AG08396 (cell line): ENCODE results near the gene PRR22.
A peak's percentile ranks its signal among the peaks of the same experiment; 100 is the strongest.

Source experiments
- DNase-seq: peaks from one replicate; pipeline ENCODE4 v3.0.0; 2012; ENCODE audit warnings: low spot score, mixed read lengths

Gene PRR22

GRCh38 chr19:5784581-5785147 is at the start of gene PRR22:
Gene PRR22, minus strand, starts transcription at chr19:5784746. Its CDS starts 86 bp downstream, at chr19:5784660.
- no peak for DNase-seq

- no peak for DNase-seq
These were observed 48.1 kb upstream of the PRR22 start for GRCh38 chr19:5832527-5833216.

GRCh38 chr19:5832061-5832460 is 47.5 kb upstream of the PRR22 start:
- DNase-seq: no peak

DNA sequence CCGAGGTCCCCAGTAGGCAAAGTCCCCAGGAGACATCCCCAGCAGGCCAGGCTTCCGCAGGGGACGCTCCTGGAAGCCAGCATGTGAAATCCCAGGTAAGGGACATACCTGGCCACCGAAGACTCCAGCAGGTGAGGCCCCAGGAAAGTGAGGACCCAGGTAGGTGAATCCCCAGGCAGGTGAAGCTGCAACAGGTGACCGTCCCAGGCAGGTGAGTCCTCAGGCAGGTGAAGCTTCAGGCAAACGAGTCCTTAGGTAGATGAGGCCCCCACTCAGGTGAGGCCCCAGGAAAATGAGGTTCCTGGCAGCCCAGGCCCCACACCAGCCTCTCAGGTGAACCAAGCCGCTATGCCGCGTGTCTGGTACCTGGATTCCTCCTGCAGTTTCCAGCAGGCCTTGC is 46.6 kb upstream of the PRR22 start:
- DNase-seq: no peak

- DNase-seq: no peak
These were observed 45.2 kb upstream of the PRR22 start for GRCh38 chr19:5829567-5830310.

GRCh38 chr19:5828661-5829566 is 44.4 kb upstream of the PRR22 start:
- no peak for DNase-seq

DNA sequence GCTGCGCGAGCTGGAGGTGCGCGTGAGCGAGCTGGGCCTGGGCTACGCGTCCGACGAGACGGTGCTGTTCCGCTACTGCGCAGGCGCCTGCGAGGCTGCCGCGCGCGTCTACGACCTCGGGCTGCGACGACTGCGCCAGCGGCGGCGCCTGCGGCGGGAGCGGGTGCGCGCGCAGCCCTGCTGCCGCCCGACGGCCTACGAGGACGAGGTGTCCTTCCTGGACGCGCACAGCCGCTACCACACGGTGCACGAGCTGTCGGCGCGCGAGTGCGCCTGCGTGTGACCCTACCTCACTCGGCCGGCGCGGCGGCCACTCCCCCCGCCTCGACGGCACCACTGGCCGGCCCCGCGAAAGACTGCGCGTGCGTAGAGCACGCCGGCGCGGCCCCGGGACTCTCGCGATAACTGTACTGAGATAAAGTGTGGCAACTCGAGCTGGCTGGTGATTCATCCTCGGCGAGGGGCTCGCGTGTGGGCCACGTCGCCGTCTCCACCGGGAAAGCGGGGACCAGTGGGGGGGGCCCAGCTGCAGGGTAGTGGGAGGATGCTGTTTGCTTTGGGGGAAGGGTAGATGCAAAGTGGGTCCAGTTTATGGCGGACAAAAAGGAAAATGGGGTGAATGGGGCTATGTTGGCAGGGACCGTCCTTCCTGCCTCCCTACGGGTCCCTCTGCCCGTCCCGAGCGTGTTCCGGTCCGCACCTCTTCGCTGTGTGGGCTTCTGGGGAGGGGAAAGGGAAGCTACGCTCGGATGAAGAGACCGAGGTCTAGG is 43.5 kb upstream of the PRR22 start:
- peak; percentile 91 for DNase-seq

DNA sequence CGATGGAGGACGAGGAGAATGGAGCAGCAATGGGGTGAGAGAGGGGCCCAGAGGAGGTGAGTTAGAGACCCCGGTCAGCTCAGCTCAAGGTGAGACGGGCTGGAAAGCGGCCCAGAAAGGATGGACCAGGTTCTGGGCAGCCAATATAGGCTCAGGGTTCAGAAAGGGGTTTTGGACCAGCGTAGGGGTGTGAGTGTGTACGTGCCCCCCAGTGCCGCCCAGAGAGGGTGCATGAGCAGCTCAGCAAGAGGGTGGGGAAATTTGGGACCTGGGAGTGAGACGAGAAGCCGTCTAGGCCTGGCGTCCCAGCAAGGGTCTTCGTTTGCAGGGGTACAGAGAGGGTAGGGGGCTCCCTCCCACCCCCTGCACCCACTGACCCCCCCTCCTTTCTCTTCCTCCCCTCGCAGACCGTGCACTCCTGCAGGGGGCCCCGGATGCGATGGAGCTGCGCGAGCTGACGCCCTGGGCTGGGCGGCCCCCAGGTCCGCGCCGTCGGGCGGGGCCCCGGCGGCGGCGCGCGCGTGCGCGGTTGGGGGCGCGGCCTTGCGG is 42.9 kb upstream of the PRR22 start:
- DNase-seq: no peak

GRCh38 chr19:5826531-5827341 is 42.2 kb upstream of the PRR22 start:
- peak; percentile 59 for DNase-seq

GRCh38 chr19:5825178-5825577 is 40.6 kb upstream of the PRR22 start:
- no peak for DNase-seq

DNA sequence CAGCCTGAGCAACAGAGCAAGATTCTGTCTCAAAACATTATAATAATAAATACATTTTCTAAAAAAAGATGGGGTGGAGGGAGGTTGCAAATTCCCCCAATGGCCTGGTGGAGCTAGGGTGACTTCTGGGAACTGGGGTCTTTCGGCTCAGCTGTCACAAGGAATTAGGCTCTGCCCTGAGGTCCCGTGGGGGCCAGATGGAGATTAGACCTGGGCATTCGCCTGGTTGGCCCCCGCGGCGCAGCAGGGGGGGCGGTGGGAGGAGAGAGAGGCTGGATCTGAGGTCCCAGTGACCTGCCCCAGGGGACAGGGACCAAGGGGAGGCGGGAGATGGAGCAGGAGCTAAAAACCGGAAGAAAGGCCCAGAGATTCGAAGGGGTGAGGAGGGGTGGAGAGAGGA is 40.2 kb upstream of the PRR22 start:
- DNase-seq: no peak

- DNase-seq: no peak
These were observed 39.2 kb upstream of the PRR22 start for GRCh38 chr19:5823579-5824281.

GRCh38 chr19:5822181-5822844 is 37.8 kb upstream of the PRR22 start:
- DNase-seq: no peak

DNA sequence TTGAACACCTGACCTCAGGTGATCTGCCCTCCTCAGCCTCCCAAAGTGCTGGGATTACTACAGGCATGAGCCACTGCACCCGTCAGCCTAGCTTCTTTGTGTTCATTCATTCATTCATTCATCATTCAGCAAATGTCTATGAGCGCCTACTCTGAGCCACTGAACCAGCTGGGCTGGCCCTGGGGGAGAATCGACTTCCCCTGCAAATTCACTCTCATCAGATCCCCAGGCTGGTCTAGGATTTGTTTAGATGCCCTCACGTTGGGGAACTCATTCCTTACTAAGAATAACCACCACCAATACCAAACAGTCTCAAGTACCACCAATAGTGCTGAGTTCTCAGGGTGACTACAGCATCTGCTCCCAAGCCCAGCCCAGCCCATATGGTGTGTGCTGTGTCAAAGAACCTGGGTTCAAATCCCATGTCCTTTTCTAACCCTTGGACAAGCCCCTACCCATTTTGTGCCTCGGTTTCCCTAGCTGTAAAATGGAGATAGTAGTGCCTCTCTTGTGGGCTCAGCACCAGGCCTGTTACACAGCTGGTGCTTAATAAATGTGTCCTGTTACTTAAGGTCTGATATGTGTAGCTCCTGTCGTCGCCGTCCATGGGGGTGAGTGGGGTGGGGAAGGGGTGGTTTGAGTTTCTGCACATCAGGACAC is 37.1 kb upstream of the PRR22 start:
- no peak for DNase-seq

DNA sequence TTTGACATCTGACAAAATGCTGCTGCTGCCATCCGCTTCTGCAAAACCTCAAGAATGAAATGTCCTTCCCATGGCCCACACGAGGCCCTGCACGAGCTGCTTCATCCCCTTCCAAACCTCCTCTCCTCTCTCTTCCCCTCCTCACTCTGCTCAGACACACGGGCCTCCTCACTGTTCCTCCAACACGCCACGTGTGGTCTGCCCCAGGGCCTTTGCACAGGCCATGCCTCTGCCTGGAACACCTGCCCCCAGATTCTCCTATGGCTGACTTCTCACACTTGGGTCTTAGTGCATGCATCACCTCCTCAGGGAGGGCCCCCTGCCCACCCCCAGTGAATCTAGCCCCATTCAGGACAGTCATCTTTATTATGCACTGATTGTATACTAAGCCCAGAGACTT is 36.2 kb upstream of the PRR22 start:
- no peak for DNase-seq

DNA sequence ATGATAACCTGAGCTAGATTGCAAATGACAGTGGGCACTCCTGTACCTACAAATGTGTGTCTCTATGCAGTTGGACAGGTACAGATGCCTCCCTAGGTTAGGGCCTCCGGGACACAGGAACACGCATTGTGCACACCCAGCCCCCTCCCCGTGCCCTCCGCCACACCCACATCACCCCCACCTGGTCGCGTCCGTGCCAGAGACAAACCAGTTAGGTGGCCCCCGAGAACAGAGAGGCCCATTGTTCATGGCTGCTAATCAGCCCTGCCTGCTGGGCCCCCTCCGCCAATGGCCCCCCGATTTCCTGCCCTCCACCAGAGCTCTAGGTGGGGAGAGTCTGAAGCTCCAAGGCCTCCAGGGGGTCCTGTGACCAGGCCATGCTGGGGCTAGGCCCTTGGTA is 34.0 kb upstream of the PRR22 start:
- no peak for DNase-seq

GRCh38 chr19:5817218-5817617 is 32.7 kb upstream of the PRR22 start:
- DNase-seq: no peak

GRCh38 chr19:5814852-5815246 is 30.3 kb upstream of the PRR22 start:
- no peak for DNase-seq
